Retina (tissue), 1 donor: Measurements from ENCODE around the gene SUPT4H1.
"Not testable (repeated sequence)": the region's sequence is repeated elsewhere in the genome, so short reads cannot be mapped to it uniquely, and the experiment has no call there.

Experiments used
- DNase-seq: peaks from one replicate; pipeline ENCODE4 v3.0.0-alpha.2; 2016

Gene SUPT4H1

GRCh38 chr17:58351831-58352595 is at the start of gene SUPT4H1:
Gene SUPT4H1 (minus strand): TSS chr17:58352201. CDS start chr17:58352135, 66 bp downstream.
- DNase-seq, result peak; percentile 96

- DNase-seq, result no peak
These were observed 49.3 kb upstream of the SUPT4H1 start for GRCh38 chr17:58401287-58401686.

GRCh38 chr17:58400826-58401225 is 48.8 kb upstream of the SUPT4H1 start:
- no peak for DNase-seq

GRCh38 chr17:58399974-58400373 is 48.0 kb upstream of the SUPT4H1 start:
- no peak for DNase-seq

- no peak for DNase-seq
These were observed 46.7 kb upstream of the SUPT4H1 start for GRCh38 chr17:58398574-58399266.

GRCh38 chr17:58397421-58397820 is 45.4 kb upstream of the SUPT4H1 start:
- DNase-seq, result not testable (repeated sequence)

- no peak for DNase-seq
These were observed 44.2 kb upstream of the SUPT4H1 start for GRCh38 chr17:58396173-58396572.

GRCh38 chr17:58394534-58395223 is 42.7 kb upstream of the SUPT4H1 start:
- no peak for DNase-seq

- no peak for DNase-seq
These were observed 39.4 kb upstream of the SUPT4H1 start for GRCh38 chr17:58391302-58391984.

GRCh38 chr17:58390884-58391283 is 38.9 kb upstream of the SUPT4H1 start:
- DNase-seq, result no peak

GRCh38 chr17:58388302-58389190 is 36.5 kb upstream of the SUPT4H1 start:
- no peak for DNase-seq

- DNase-seq, result no peak
These were observed 35.8 kb upstream of the SUPT4H1 start for GRCh38 chr17:58387834-58388233.

GRCh38 chr17:58386708-58387107 is 34.7 kb upstream of the SUPT4H1 start:
- DNase-seq, result no peak

- DNase-seq, result no peak
These were observed 33.4 kb upstream of the SUPT4H1 start for GRCh38 chr17:58385359-58385899.

- no peak for DNase-seq
These were observed 32.9 kb upstream of the SUPT4H1 start for GRCh38 chr17:58384897-58385296.

- DNase-seq, result no peak
These were observed 32.0 kb upstream of the SUPT4H1 start for GRCh38 chr17:58383892-58384462.

- no peak for DNase-seq
These were observed 30.9 kb upstream of the SUPT4H1 start for GRCh38 chr17:58382872-58383242.

- no peak for DNase-seq
These were observed 30.3 kb upstream of the SUPT4H1 start for GRCh38 chr17:58382108-58382871.

GRCh38 chr17:58381124-58382035 is 29.4 kb upstream of the SUPT4H1 start:
- no peak for DNase-seq
